ENCODE results near the gene THRB. TPM values are rescaled to one million over a fixed set of nuclear protein-coding genes. Genes with fewer than 3 reads are reported as not detected.

THRB gene
- total and polyA plus RNA-seq, 10 donors, result 1.00 to 26.6 (median 16.2) TPM

GRCh38 chr3:24222165-24222805, 272.4 kb downstream of the THRB start:
- DNase-seq, result no peak
- Histone ChIP-seq H3K4me1 (peaks cover 0 to 22% (median 8%) of the 10 kb centered on the region in 6 donors), H3K27ac (no peak overlapping the region), H3K27me3 (replicated peaks in 1 of 7) (no peaks in the 10 kb centered on the region), H3K9me3 (no peaks in the 10 kb centered on the region), H3K36me3 (peaks cover 0 to 3% (median 0%) of the 10 kb centered on the region in 6 donors), H3K4me3 (no peak overlapping the region)
- 28 to 54% (median 46%) methylated on average over 3 to 4 of the region's 4 CpGs for WGBS, 5 donors
- intact Hi-C loops (cut with DNase I; ENCODE audit: low total_unique reads), result no loop called here
- TF ChIP-seq, protein P1, sequence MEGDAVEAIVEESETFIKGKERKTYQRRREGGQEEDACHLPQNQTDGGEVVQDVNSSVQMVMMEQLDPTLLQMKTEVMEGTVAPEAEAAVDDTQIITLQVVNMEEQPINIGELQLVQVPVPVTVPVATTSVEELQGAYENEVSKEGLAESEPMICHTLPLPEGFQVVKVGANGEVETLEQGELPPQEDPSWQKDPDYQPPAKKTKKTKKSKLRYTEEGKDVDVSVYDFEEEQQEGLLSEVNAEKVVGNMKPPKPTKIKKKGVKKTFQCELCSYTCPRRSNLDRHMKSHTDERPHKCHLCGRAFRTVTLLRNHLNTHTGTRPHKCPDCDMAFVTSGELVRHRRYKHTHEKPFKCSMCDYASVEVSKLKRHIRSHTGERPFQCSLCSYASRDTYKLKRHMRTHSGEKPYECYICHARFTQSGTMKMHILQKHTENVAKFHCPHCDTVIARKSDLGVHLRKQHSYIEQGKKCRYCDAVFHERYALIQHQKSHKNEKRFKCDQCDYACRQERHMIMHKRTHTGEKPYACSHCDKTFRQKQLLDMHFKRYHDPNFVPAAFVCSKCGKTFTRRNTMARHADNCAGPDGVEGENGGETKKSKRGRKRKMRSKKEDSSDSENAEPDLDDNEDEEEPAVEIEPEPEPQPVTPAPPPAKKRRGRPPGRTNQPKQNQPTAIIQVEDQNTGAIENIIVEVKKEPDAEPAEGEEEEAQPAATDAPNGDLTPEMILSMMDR (IDR thresholded peaks at IDR 0.05 in 8 of 11, conservative IDR thresholded peaks at IDR 0.05 in 3 of 11), result no peak
- TF ChIP-seq POLR2A (IDR thresholded peaks at IDR 0.05) (no peak), POLR2AphosphoS5 (IDR thresholded peaks at IDR 0.05) (no peak)

- 67 to 86% (median 82%) methylated on average over 4 of the region's 4 CpGs for WGBS, 5 donors
- no peak overlapping the region for H3K27ac ChIP-seq
- H3K4me1 ChIP-seq, result peaks cover 0 to 20% (median 8%) of the 10 kb centered on the region in 6 donors
- H3K9me3 ChIP-seq, result no peaks in the 10 kb centered on the region
- no peak for DNase-seq
- no peaks in the 10 kb centered on the region for H3K27me3 ChIP-seq (replicated peaks in 1 of 7)
- no peaks in the 10 kb centered on the region for H3K36me3 ChIP-seq
- no peak overlapping the region for H3K4me3 ChIP-seq
- intact Hi-C loops (cut with DNase I; ENCODE audit: low total_unique reads), result no loop called here
- no peak for TF ChIP-seq POLR2AphosphoS5 (IDR thresholded peaks at IDR 0.05)
- TF ChIP-seq, protein P1 (IDR thresholded peaks at IDR 0.05 in 8 of 11, conservative IDR thresholded peaks at IDR 0.05 in 3 of 11), result no peak
- no peak for TF ChIP-seq POLR2A (IDR thresholded peaks at IDR 0.05)
These were observed 273.6 kb downstream of the THRB start for GRCh38 chr3:24220859-24221657.

DNA sequence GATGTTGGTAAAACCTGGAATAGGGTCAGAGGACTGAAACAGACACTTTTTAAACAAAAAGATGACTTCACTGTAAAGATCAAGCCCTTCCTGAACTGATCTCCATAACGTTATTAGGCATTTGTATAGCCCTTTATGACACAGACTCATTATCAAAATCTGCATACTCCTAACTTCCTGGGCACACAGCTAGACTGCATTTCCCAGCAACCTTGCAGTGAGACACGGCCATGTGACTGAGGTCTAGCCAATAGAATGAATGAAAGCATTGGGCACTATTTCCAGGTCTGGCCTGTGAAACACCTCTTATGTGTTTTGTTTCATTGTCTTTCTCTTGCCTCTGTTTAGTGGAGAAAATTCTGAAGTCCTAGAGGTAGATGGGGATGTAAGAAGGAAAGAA, 279.1 kb downstream of the THRB start:
- H3K27me3 ChIP-seq (replicated peaks in 1 of 7), result no peaks in the 10 kb centered on the region
- no peaks in the 10 kb centered on the region for H3K4me1 ChIP-seq
- no peaks in the 10 kb centered on the region for H3K9me3 ChIP-seq
- 69 to 88% (median 78%) methylated on average over 2 of the region's 2 CpGs for WGBS, 5 donors
- H3K4me3 ChIP-seq, result no peak overlapping the region
- no peaks in the 10 kb centered on the region for H3K36me3 ChIP-seq
- TF ChIP-seq POLR2AphosphoS5 (IDR thresholded peaks at IDR 0.05), result no peak
- no peak for TF ChIP-seq POLR2A (IDR thresholded peaks at IDR 0.05)
- TF ChIP-seq, protein P1 (IDR thresholded peaks at IDR 0.05 in 8 of 11, conservative IDR thresholded peaks at IDR 0.05 in 3 of 11), result no peak
- no peak for DNase-seq
- intact Hi-C loops (cut with DNase I; ENCODE audit: low total_unique reads), result no loop called here
- H3K27ac ChIP-seq, result no peak overlapping the region

GRCh38 chr3:24211381-24211780, 283.3 kb downstream of the THRB start:
- no peak overlapping the region for H3K27ac ChIP-seq
- H3K4me3 ChIP-seq, result no peak overlapping the region
- no peaks in the 10 kb centered on the region for H3K27me3 ChIP-seq (replicated peaks in 1 of 7)
- intact Hi-C loops (cut with DNase I; ENCODE audit: low total_unique reads), result no loop called here
- no peaks in the 10 kb centered on the region for H3K9me3 ChIP-seq
- H3K36me3 ChIP-seq, result no peaks in the 10 kb centered on the region
- 79 to 96% (median 92%) methylated on average over 3 of the region's 3 CpGs for WGBS, 5 donors
- no peaks in the 10 kb centered on the region for H3K4me1 ChIP-seq
- TF ChIP-seq POLR2A (IDR thresholded peaks at IDR 0.05), result no peak
- TF ChIP-seq, protein P1 (IDR thresholded peaks at IDR 0.05 in 8 of 11, conservative IDR thresholded peaks at IDR 0.05 in 3 of 11), result no peak
- no peak for TF ChIP-seq POLR2AphosphoS5 (IDR thresholded peaks at IDR 0.05)
- DNase-seq, result no peak
